Fibroblast of lung (primary cell): ENCODE results near the gene LGSN. TPM values are rescaled to one million over a fixed set of nuclear protein-coding genes. Genes with fewer than 3 reads are reported as not detected.

ENCODE experiments used
- DNase-seq, 2 donors: peaks; one replicate each; pipeline versions ENCODE4 v3.0.0 to v3.0.0-alpha.2; 2010; ENCODE audit warnings: low read depth in 2 of 2
- H2AFZ ChIP-seq: 2 replicates; pipeline ENCODE4 v1.5.1; 2012; ENCODE audit warnings: low read length, control low read depth, inconsistent platforms
- H3K27ac ChIP-seq: 2 replicates; pipeline ENCODE4 v1.5.1; 2011; ENCODE audit warnings: low read length, control low read depth; ENCODE audit not compliant: insufficient read depth
- H3K27me3 ChIP-seq: 2 replicates; pipeline ENCODE4 v1.5.1; 2011; ENCODE audit warnings: mild to moderate bottlenecking, low read length; ENCODE audit not compliant: control insufficient read depth, insufficient read depth
- H3K36me3 ChIP-seq: 2 replicates; pipeline ENCODE4 v1.5.1; 2011; ENCODE audit warnings: low read length; ENCODE audit not compliant: control insufficient read depth, insufficient read depth
- H3K4me1 ChIP-seq: 2 replicates; pipeline ENCODE4 v1.5.1; 2011; ENCODE audit warnings: low read length; ENCODE audit not compliant: control insufficient read depth, insufficient read depth; ENCODE audit errors: extremely low read depth
- H3K4me2 ChIP-seq: 2 replicates; pipeline ENCODE4 v1.5.1; 2011; ENCODE audit warnings: low read length, control low read depth; ENCODE audit not compliant: insufficient read depth; ENCODE audit errors: extremely low read depth
- H3K4me3 ChIP-seq, 4 experiments: fragments of 200-600 bp in 1 of 4; sonication (generic) in 1 of 4; replicated peaks in 1 of 4; 2 replicates each; pipeline ENCODE4 v1.5.1; 2011 to 2016; ENCODE audit warnings: low read length in 4 of 4, low read depth in 3 of 4, mild to moderate bottlenecking in 3 of 4, control low read depth in 2 of 4, inconsistent platforms in 1 of 4, mixed read lengths in 1 of 4; ENCODE audit not compliant: insufficient read depth in 1 of 4; ENCODE audit errors: control extremely low read depth in 1 of 4
- H3K79me2 ChIP-seq: 2 replicates; pipeline ENCODE4 v1.5.1; 2012; ENCODE audit warnings: mild to moderate bottlenecking, low read length, inconsistent platforms; ENCODE audit not compliant: control insufficient read depth, insufficient read depth
- H3K9ac ChIP-seq: 2 replicates; pipeline ENCODE4 v1.5.1; 2011; ENCODE audit warnings: mild to moderate bottlenecking, low read length, control low read depth; ENCODE audit not compliant: insufficient read depth
- H3K9me3 ChIP-seq: 2 replicates; pipeline ENCODE4 v1.5.1; 2012; ENCODE audit warnings: low read depth, low read length; ENCODE audit not compliant: control insufficient read depth, insufficient read depth
- H4K20me1 ChIP-seq: 2 replicates; pipeline ENCODE4 v1.5.1; 2011; ENCODE audit warnings: low read length; ENCODE audit not compliant: control insufficient read depth, insufficient read depth; ENCODE audit errors: extremely low read depth
- CTCF ChIP-seq, 2 donors: IDR thresholded peaks in 1 of 2; conservative IDR thresholded peaks in 1 of 2; 1 replicate in 1 of 2; 2 replicates in 1 of 2; pipeline ENCODE4 v1.5.1; 2011 to 2012; ENCODE audit warnings: low read length in 2 of 2, control low read depth in 1 of 2, inconsistent platforms in 1 of 2, low read depth in 1 of 2, mild to moderate bottlenecking in 1 of 2
- EZH2 ChIP-seq: IDR thresholded peaks from 2 replicates; pipeline ENCODE4 v1.5.1; 2012; ENCODE audit warnings: low read length, control low read depth, mild to moderate bottlenecking; ENCODE audit errors: missing control alignments
- polyA plus RNA-seq, 2 donors: library from polyadenylated mRNA; depleted of rRNA in 1 of 2; stranded (reverse) in 1 of 2; unstranded in 1 of 2; fragments of >200 nt; gene quantifications; 2 replicates each; pipeline ENCODE4 v1.2.1, GENCODE V29; 2011 to 2012; ENCODE audit warnings: missing spikeins in 1 of 2
- total RNA-seq: library from RNA; depleted of rRNA; stranded (reverse); fragments of >200 nt; gene quantifications from 2 replicates; pipeline ENCODE4 v1.2.1, GENCODE V29; 2014

LGSN gene
- total and polyA plus RNA-seq, 2 donors (not counting 1 experiment from before 2014, with no cell fraction given) = under 0.01 TPM; not detected in 1

- no peak for TF ChIP-seq CTCF (conservative IDR thresholded peaks at IDR 0.05 in 1 of 2, IDR thresholded peaks at IDR 0.05 in 1 of 2; ENCODE audit: low read depth in 1 of 2, low read length in 2 of 2)
- TF ChIP-seq EZH2 = no peak
These were observed 14.5 kb downstream of the LGSN start for GRCh38 chr6:63305277-63305676.

GRCh38 chr6:63303476-63303875, 16.3 kb downstream of the LGSN start:
- TF ChIP-seq EZH2 = no peak
- no peak for TF ChIP-seq CTCF (conservative IDR thresholded peaks at IDR 0.05 in 1 of 2, IDR thresholded peaks at IDR 0.05 in 1 of 2; ENCODE audit: low read depth in 1 of 2, low read length in 2 of 2)
- DNase-seq = no peak
- no peaks in the 10 kb centered on the region for H4K20me1 ChIP-seq
- H3K4me3 ChIP-seq = no peak overlapping the region
- no peak overlapping the region for H3K9ac ChIP-seq
- no peak overlapping the region for H3K27ac ChIP-seq
- H3K4me1 ChIP-seq = no peaks in the 10 kb centered on the region
- no peaks in the 10 kb centered on the region for H3K9me3 ChIP-seq
- H3K27me3 ChIP-seq = no peaks in the 10 kb centered on the region
- no peaks in the 10 kb centered on the region for H3K36me3 ChIP-seq
- no peaks in the 10 kb centered on the region for H3K79me2 ChIP-seq
- H3K4me2 ChIP-seq = no peak overlapping the region
- H2AFZ ChIP-seq = no peak overlapping the region

More at GRCh38 chr6:63305277-63305676, 14.5 kb downstream of the LGSN start:
- Histone ChIP-seq H3K9ac (no peak overlapping the region), H3K4me3 (no peak overlapping the region), H4K20me1 (no peaks in the 10 kb centered on the region), H3K9me3 (no peaks in the 10 kb centered on the region), H3K36me3 (no peaks in the 10 kb centered on the region), H3K4me2 (no peak overlapping the region), H3K27ac (no peak overlapping the region), H3K79me2 (no peaks in the 10 kb centered on the region), H3K27me3 (no peaks in the 10 kb centered on the region), H2AFZ (no peak overlapping the region), H3K4me1 (no peaks in the 10 kb centered on the region)
- DNase-seq = peak in 1 of 2 donors; percentile 1

DNA sequence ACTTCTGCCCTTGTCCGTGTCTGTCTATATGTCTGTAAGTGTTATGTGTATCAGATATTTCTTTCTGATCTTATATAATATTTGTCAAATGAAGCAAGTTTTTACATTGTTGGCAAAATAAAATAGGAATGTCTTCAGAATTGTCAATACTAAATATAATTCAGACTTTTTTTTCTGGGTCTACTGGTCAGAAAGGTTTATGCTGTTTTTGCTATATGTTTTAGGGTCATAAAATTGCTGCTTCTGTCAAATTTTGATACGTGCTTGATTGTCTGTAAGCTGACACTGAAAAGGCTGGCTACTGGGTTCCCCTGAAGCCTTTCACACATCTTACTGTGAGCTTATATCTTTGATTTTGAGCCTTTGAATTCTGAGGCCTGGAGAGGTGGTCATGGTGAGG, 20.1 kb downstream of the LGSN start:
- no peaks in the 10 kb centered on the region for H3K9me3 ChIP-seq
- no peak for TF ChIP-seq EZH2
- no peak for TF ChIP-seq CTCF (conservative IDR thresholded peaks at IDR 0.05 in 1 of 2, IDR thresholded peaks at IDR 0.05 in 1 of 2; ENCODE audit: low read depth in 1 of 2, low read length in 2 of 2)
- H2AFZ ChIP-seq = no peak overlapping the region
- no peaks in the 10 kb centered on the region for H3K36me3 ChIP-seq
- no peak overlapping the region for H3K4me2 ChIP-seq
- H3K4me3 ChIP-seq = no peak overlapping the region
- H3K9ac ChIP-seq = no peak overlapping the region
- no peaks in the 10 kb centered on the region for H3K27me3 ChIP-seq
- no peaks in the 10 kb centered on the region for H3K4me1 ChIP-seq
- no peaks in the 10 kb centered on the region for H3K79me2 ChIP-seq
- DNase-seq = no peak
- no peak overlapping the region for H3K27ac ChIP-seq
- no peaks in the 10 kb centered on the region for H4K20me1 ChIP-seq
